NCI-H82 (cell line): ENCODE data around the gene SUFU.

ENCODE experiments used
- DNase-seq: peaks from one replicate; lab custom pipeline; 2025; lab: John Stamatoyannopoulos, UW

Gene SUFU

GRCh38 chr10:102550636-102551210, 47.0 kb downstream of the SUFU start:
- no peak for DNase-seq

- DNase-seq, result no peak
Observed at GRCh38 chr10:102552533-102552932, 48.8 kb downstream of the SUFU start.

- DNase-seq, result no peak
Observed at GRCh38 chr10:102553771-102554170, 50.0 kb downstream of the SUFU start.

GRCh38 chr10:102554531-102554930, 50.8 kb downstream of the SUFU start:
- no peak for DNase-seq

GRCh38 chr10:102555781-102556328, 52.1 kb downstream of the SUFU start:
- no peak for DNase-seq

- no peak for DNase-seq
Observed at GRCh38 chr10:102557569-102557968, 53.8 kb downstream of the SUFU start.

GRCh38 chr10:102559764-102560163, 56.0 kb downstream of the SUFU start:
- DNase-seq, result no peak

- no peak for DNase-seq
Observed at GRCh38 chr10:102564209-102564834, 60.5 kb downstream of the SUFU start.

GRCh38 chr10:102565793-102566192, 62.0 kb downstream of the SUFU start:
- DNase-seq, result peak; percentile 3

- peak; percentile 73 for DNase-seq
Observed at GRCh38 chr10:102578782-102579181, 75.0 kb downstream of the SUFU start.

GRCh38 chr10:102579328-102579727, 75.6 kb downstream of the SUFU start:
- no peak for DNase-seq

GRCh38 chr10:102580230-102580629, 76.5 kb downstream of the SUFU start:
- no peak for DNase-seq

GRCh38 chr10:102581401-102581800, 77.6 kb downstream of the SUFU start:
- no peak for DNase-seq

- DNase-seq, result no peak
Observed at GRCh38 chr10:102581981-102582580, 78.3 kb downstream of the SUFU start.

GRCh38 chr10:102583435-102584417, 80.0 kb downstream of the SUFU start:
- DNase-seq, result peak; percentile 93

GRCh38 chr10:102585026-102585425, 81.3 kb downstream of the SUFU start:
- no peak for DNase-seq

- no peak for DNase-seq
Observed at GRCh38 chr10:102586858-102587257, 83.1 kb downstream of the SUFU start.

- DNase-seq, result no peak
Observed at GRCh38 chr10:102588875-102589274, 85.1 kb downstream of the SUFU start.

- DNase-seq, result no peak
Observed at GRCh38 chr10:102593074-102593803, 89.5 kb downstream of the SUFU start.

GRCh38 chr10:102593804-102594079, 90.0 kb downstream of the SUFU start:
- DNase-seq, result no peak

GRCh38 chr10:102595293-102595692, 91.5 kb downstream of the SUFU start:
- no peak for DNase-seq

- no peak for DNase-seq
Observed at GRCh38 chr10:102595897-102596296, 92.1 kb downstream of the SUFU start.
